NT2/D1 (cell line): ENCODE measurements around the gene RAB8B.

Source experiments
- SUZ12 ChIP-seq: IDR thresholded peaks from 2 replicates; pipeline ENCODE4 v1.6.1; 2011; ENCODE audit not compliant: insufficient read length, insufficient read depth; ENCODE audit errors: extremely low read depth
- YY1 ChIP-seq: IDR thresholded peaks from 2 replicates; pipeline ENCODE4 v1.6.1; 2011; ENCODE audit not compliant: insufficient read length, insufficient read depth

GRCh38 chr15:63233667-63234423 is 44.4 kb downstream of the RAB8B start:
- TF ChIP-seq YY1 (no peak), SUZ12 (no peak)
